ENCODE measurements around the gene NDUFAF8.

The NDUFAF8 gene

DNA sequence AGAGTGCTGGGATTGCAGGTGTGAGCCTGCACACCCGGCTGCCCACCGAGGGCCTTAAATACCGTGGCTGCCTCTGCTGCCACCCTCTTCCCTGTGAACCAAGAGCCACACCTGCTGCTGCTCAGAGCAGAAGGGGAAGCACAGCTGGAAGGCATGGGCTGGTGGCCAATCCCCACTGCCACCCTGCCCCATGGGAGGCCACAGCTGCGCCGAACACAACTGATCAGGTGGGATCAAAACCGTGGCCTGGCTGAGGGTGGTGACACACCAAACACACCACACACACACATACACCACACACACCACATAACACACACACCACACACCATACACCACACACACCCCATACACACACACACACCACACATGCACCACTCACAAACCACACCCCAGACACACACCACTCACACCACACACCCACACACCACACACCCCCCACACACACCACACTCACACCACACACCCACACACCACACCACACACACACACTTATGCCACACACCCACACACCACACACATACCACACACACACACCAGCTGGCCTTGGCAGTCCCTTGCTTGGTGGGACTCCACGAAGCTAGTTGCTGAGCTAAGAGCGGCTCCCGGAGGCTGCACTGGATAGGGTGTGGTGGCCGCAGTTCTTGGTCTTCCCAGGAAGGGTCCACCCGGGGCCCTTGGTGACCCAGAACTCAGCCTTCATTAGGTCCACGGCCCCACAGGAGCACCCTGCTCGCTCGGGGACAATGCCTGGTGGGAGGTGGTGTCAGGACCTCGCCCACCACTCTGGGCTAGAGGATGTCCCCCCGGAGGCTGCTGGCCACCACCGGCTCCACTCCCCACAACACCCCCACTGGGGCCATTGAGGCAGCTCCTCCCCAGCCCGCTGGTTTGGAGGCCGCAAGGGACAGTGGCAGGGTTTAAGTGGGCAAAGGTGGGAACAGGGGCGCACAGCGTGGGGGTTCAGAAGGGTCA lies 31.2 kb upstream of the NDUFAF8 start:
- Histone ChIP-seq H3K4me3 (IDR thresholded peaks at IDR 0.05; ENCODE audit: insufficient read depth, low read depth, low read length) (no peak overlapping the region), H3K9ac (no peak overlapping the region), H3K27me3 (ENCODE audit: insufficient read depth, low read depth) (no peaks in the 10 kb centered on the region), H3K36me3 (ENCODE audit: insufficient read depth) (no peaks in the 10 kb centered on the region), H3K79me2 (ENCODE audit: insufficient read depth, low read depth) (no peaks in the 10 kb centered on the region), H3K27ac (no peak overlapping the region), H3K4me2 (no peak overlapping the region), H2AFZ (ENCODE audit: low read depth) (no peak overlapping the region), H4K20me1 (ENCODE audit: insufficient read depth) (no peaks in the 10 kb centered on the region), H3K4me1 (ENCODE audit: low read depth, poor library complexity, severe bottlenecking) (no peaks in the 10 kb centered on the region)
- TF ChIP-seq, protein P1, sequence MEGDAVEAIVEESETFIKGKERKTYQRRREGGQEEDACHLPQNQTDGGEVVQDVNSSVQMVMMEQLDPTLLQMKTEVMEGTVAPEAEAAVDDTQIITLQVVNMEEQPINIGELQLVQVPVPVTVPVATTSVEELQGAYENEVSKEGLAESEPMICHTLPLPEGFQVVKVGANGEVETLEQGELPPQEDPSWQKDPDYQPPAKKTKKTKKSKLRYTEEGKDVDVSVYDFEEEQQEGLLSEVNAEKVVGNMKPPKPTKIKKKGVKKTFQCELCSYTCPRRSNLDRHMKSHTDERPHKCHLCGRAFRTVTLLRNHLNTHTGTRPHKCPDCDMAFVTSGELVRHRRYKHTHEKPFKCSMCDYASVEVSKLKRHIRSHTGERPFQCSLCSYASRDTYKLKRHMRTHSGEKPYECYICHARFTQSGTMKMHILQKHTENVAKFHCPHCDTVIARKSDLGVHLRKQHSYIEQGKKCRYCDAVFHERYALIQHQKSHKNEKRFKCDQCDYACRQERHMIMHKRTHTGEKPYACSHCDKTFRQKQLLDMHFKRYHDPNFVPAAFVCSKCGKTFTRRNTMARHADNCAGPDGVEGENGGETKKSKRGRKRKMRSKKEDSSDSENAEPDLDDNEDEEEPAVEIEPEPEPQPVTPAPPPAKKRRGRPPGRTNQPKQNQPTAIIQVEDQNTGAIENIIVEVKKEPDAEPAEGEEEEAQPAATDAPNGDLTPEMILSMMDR (conservative IDR thresholded peaks at IDR 0.05; ENCODE audit: low read depth, low read length), result no peak

- TF ChIP-seq, protein P1 (conservative IDR thresholded peaks at IDR 0.05; ENCODE audit: low read depth, low read length), result no peak
- Histone ChIP-seq H3K79me2 (ENCODE audit: insufficient read depth, low read depth) (no peaks in the 10 kb centered on the region), H3K9ac (no peak overlapping the region), H3K4me2 (no peak overlapping the region), H3K27me3 (ENCODE audit: insufficient read depth, low read depth) (no peaks in the 10 kb centered on the region), H3K36me3 (ENCODE audit: insufficient read depth) (no peaks in the 10 kb centered on the region), H2AFZ (ENCODE audit: low read depth) (no peak overlapping the region), H3K27ac (no peak overlapping the region), H3K4me1 (ENCODE audit: low read depth, poor library complexity, severe bottlenecking) (no peaks in the 10 kb centered on the region), H3K4me3 (IDR thresholded peaks at IDR 0.05; ENCODE audit: insufficient read depth, low read depth, low read length) (no peak overlapping the region), H4K20me1 (ENCODE audit: insufficient read depth) (no peaks in the 10 kb centered on the region)
Observed at GRCh38 chr17:81208651-81209050, 30.5 kb upstream of the NDUFAF8 start.

DNA sequence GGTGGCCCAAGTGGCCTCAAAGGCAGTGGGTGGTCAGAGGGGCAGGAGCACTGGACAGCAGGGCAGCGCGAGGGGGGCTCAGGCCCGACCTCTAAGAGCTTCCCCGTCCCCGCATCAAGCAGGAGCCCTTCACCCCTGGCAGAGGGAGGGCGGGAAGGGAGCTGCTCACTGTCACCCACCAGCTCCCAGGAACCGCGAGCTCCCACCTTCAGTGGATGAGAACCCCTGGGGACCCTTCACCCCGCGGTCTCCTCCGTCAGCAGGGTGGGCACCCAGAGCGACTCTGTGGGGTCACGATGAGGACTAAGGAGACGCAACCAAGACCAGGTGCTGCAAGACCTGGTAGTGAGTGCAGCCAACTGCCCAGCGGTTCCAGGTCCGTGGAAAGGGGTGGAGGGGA lies 30.0 kb upstream of the NDUFAF8 start:
- no peaks in the 10 kb centered on the region for H4K20me1 ChIP-seq (ENCODE audit: insufficient read depth)
- no peak overlapping the region for H2AFZ ChIP-seq (ENCODE audit: low read depth)
- no peaks in the 10 kb centered on the region for H3K27me3 ChIP-seq (ENCODE audit: insufficient read depth, low read depth)
- H3K9ac ChIP-seq, result no peak overlapping the region
- H3K4me2 ChIP-seq, result no peak overlapping the region
- H3K36me3 ChIP-seq (ENCODE audit: insufficient read depth), result no peaks in the 10 kb centered on the region
- H3K4me3 ChIP-seq (IDR thresholded peaks at IDR 0.05; ENCODE audit: insufficient read depth, low read depth, low read length), result no peak overlapping the region
- TF ChIP-seq, protein P1 (conservative IDR thresholded peaks at IDR 0.05; ENCODE audit: low read depth, low read length), result no peak
- H3K4me1 ChIP-seq (ENCODE audit: low read depth, poor library complexity, severe bottlenecking), result no peaks in the 10 kb centered on the region
- no peaks in the 10 kb centered on the region for H3K79me2 ChIP-seq (ENCODE audit: insufficient read depth, low read depth)
- H3K27ac ChIP-seq, result no peak overlapping the region

DNA sequence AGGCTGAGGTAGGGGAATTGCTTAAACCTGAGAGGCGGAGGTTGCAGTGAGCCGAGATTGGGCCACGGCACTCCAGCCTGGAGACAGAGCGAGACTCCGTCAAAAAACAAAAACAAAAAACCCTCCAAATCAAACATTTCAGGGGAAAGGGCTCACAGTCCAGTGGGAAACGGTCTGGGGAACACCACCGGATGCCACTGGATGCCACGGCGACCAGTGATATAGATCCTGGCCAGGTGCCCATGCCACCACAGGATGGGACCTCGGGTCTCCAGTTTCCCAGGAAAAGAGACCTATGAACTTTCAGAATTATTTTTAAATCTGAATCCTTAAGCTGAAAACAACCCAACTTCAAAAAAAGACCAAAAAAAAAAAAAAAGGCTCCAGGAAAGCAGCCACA lies 28.7 kb upstream of the NDUFAF8 start:
- TF ChIP-seq, protein P1 (conservative IDR thresholded peaks at IDR 0.05; ENCODE audit: low read depth, low read length), result no peak
- Histone ChIP-seq H4K20me1 (ENCODE audit: insufficient read depth) (no peaks in the 10 kb centered on the region), H3K36me3 (ENCODE audit: insufficient read depth) (no peaks in the 10 kb centered on the region), H2AFZ (ENCODE audit: low read depth) (no peak overlapping the region), H3K79me2 (ENCODE audit: insufficient read depth, low read depth) (no peaks in the 10 kb centered on the region), H3K27me3 (ENCODE audit: insufficient read depth, low read depth) (no peaks in the 10 kb centered on the region), H3K9ac (no peak overlapping the region), H3K4me2 (no peak overlapping the region), H3K4me1 (ENCODE audit: low read depth, poor library complexity, severe bottlenecking) (no peaks in the 10 kb centered on the region), H3K4me3 (IDR thresholded peaks at IDR 0.05; ENCODE audit: insufficient read depth, low read depth, low read length) (no peak overlapping the region), H3K27ac (no peak overlapping the region)

Measured in KMS-11 (cell line).